ENCODE measurements around the gene ZNF322.
"Not testable (repeated sequence)": the region's sequence is repeated elsewhere in the genome, so short reads cannot be mapped to it uniquely, and the experiment has no call there.

Gene ZNF322

GRCh38 chr6:26659042-26659999 lies at the start of gene ZNF322:
Gene ZNF322, minus strand, starts transcription at chr6:26659746. Its CDS starts 21,193 bp downstream, at chr6:26638553.
- DNase-seq, result peak; percentile 90

GRCh38 chr6:26705780-26706179 lies 46.2 kb upstream of the ZNF322 start:
- DNase-seq, result not testable (repeated sequence)

GRCh38 chr6:26705352-26705751 lies 45.8 kb upstream of the ZNF322 start:
- not testable (repeated sequence) for DNase-seq

GRCh38 chr6:26701023-26701747 lies 41.6 kb upstream of the ZNF322 start:
- not testable (repeated sequence) for DNase-seq

- DNase-seq, result not testable (repeated sequence)
These were observed 38.0 kb upstream of the ZNF322 start for GRCh38 chr6:26697496-26697895.

GRCh38 chr6:26689324-26689947 lies 29.9 kb upstream of the ZNF322 start:
- not testable (repeated sequence) for DNase-seq

GRCh38 chr6:26682435-26683042 lies 23.0 kb upstream of the ZNF322 start:
- DNase-seq, result not testable (repeated sequence)

GRCh38 chr6:26673287-26673686 lies 13.7 kb upstream of the ZNF322 start:
- not testable (repeated sequence) for DNase-seq

- DNase-seq, result not testable (repeated sequence)
These were observed 11.0 kb upstream of the ZNF322 start for GRCh38 chr6:26670558-26670957.

- not testable (repeated sequence) for DNase-seq
These were observed 10.5 kb upstream of the ZNF322 start for GRCh38 chr6:26670003-26670402.

GRCh38 chr6:26660000-26660361 lies 435 bp upstream of the ZNF322 start:
- DNase-seq, result no peak

- DNase-seq, result no peak
These were observed 2.3 kb downstream of the ZNF322 start for GRCh38 chr6:26657256-26657655.

- no peak for DNase-seq
These were observed 6.5 kb downstream of the ZNF322 start for GRCh38 chr6:26653007-26653406.

- DNase-seq, result no peak
These were observed 8.3 kb downstream of the ZNF322 start for GRCh38 chr6:26651133-26651781.

- DNase-seq, result no peak
These were observed 13.5 kb downstream of the ZNF322 start for GRCh38 chr6:26646074-26646473.

- DNase-seq, result no peak
These were observed 18.7 kb downstream of the ZNF322 start for GRCh38 chr6:26640806-26641205.

- DNase-seq, result no peak
These were observed 30.2 kb downstream of the ZNF322 start for GRCh38 chr6:26629359-26629758.

GRCh38 chr6:26627843-26628242 lies 31.7 kb downstream of the ZNF322 start:
- DNase-seq, result no peak

- no peak for DNase-seq
These were observed 35.0 kb downstream of the ZNF322 start for GRCh38 chr6:26624557-26624956.

GRCh38 chr6:26623339-26623859 lies 36.1 kb downstream of the ZNF322 start:
- DNase-seq, result no peak

- no peak for DNase-seq
These were observed 45.6 kb downstream of the ZNF322 start for GRCh38 chr6:26613689-26614683.
